ENCODE measurements around the gene MBNL3. TPM values are rescaled to one million over a fixed set of nuclear protein-coding genes. Genes with fewer than 3 reads are reported as not detected.

The MBNL3 gene
- total RNA-seq, 1 experiment from 2014 or later, result 2.6 TPM

DNA sequence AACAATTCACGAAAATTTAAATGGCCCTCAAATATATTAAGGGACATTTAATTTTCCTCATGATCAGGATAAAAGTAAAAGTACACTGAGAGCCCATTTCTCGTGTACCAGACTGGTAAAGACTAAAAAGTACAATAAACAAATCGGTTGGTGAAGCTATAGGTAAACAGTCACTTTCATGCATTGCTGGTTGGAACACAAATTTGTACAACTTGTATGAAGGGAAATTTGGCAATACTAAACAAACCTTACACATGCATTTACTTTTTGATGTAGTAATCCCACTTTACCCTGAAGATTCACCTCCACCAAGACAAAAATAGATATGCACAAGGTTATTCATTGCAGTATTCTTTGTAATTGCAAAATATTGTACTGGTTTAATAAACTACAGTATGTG lies 31.4 kb upstream of the MBNL3 start:
- H4K8ac ChIP-seq (replicated peaks; ENCODE audit: insufficient read length, low read depth, low read length), result no peak overlapping the region
- WGBS (ENCODE audit: extremely low coverage, insufficient read length, low lambda C conversion rate), result no CpG with 5 or more reads among the region's 3 CpGs
- no peak overlapping the region for H2AK5ac ChIP-seq (ENCODE audit: insufficient read length, low read length)
- TF ChIP-seq, protein P1, sequence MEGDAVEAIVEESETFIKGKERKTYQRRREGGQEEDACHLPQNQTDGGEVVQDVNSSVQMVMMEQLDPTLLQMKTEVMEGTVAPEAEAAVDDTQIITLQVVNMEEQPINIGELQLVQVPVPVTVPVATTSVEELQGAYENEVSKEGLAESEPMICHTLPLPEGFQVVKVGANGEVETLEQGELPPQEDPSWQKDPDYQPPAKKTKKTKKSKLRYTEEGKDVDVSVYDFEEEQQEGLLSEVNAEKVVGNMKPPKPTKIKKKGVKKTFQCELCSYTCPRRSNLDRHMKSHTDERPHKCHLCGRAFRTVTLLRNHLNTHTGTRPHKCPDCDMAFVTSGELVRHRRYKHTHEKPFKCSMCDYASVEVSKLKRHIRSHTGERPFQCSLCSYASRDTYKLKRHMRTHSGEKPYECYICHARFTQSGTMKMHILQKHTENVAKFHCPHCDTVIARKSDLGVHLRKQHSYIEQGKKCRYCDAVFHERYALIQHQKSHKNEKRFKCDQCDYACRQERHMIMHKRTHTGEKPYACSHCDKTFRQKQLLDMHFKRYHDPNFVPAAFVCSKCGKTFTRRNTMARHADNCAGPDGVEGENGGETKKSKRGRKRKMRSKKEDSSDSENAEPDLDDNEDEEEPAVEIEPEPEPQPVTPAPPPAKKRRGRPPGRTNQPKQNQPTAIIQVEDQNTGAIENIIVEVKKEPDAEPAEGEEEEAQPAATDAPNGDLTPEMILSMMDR (conservative IDR thresholded peaks at IDR 0.05), result no peak
- no peak overlapping the region for H2BK12ac ChIP-seq (ENCODE audit: insufficient read length, low read depth, low read length)
- H3K23me2 ChIP-seq (ENCODE audit: insufficient read length, low read depth, low read length, poor library complexity, severe bottlenecking), result no peaks in the 10 kb centered on the region
- peaks cover 8% of the 10 kb centered on the region; the same call in 1 of the 2 replicates for H3K27me3 Mint-ChIP-seq (ENCODE audit: low read depth)
- H2BK120ac ChIP-seq (ENCODE audit: low read depth, low read length, poor library complexity, severe bottlenecking), result no peak overlapping the region
- no peaks in the 10 kb centered on the region for H3K79me2 ChIP-seq (ENCODE audit: insufficient read depth, low read length)
- H3K79me1 ChIP-seq (ENCODE audit: insufficient read depth, low read depth, low read length, poor library complexity, severe bottlenecking), result no peaks in the 10 kb centered on the region
- H4K20me1 ChIP-seq (ENCODE audit: control insufficient read depth, insufficient read depth, insufficient read length), result no peaks in the 10 kb centered on the region
- no peak overlapping the region for H3K18ac ChIP-seq (ENCODE audit: insufficient read length, low read depth, low read length)
- H3K9me3 ChIP-seq (ENCODE audit: control insufficient read depth, low read depth, low read length), result no peaks in the 10 kb centered on the region
- H3K27ac Mint-ChIP-seq, result no peak overlapping the region
- H3K36me3 Mint-ChIP-seq (ENCODE audit: insufficient read depth in 1 of 3, low read depth in 3 of 3), result no peaks in the 10 kb centered on the region
- no peak overlapping the region for H2AFZ ChIP-seq (ENCODE audit: low read length)
- no peak overlapping the region for H3K4me3 Mint-ChIP-seq
- no peak overlapping the region for H4K91ac ChIP-seq (ENCODE audit: insufficient read length, low read depth, low read length)
- H3K14ac ChIP-seq (ENCODE audit: insufficient read depth, low read length), result no peak overlapping the region
- no peak overlapping the region for H3K56ac ChIP-seq (ENCODE audit: insufficient read length, low read depth, low read length)
- H2BK20ac ChIP-seq (ENCODE audit: low read depth, low read length, poor library complexity, severe bottlenecking), result no peak overlapping the region
- no peak overlapping the region for H2BK15ac ChIP-seq (ENCODE audit: low read depth, low read length)
- no peak for DNase-seq
- no peak overlapping the region for H3K4ac ChIP-seq (ENCODE audit: low read depth, low read length)
- no peak overlapping the region for H2BK5ac ChIP-seq (ENCODE audit: insufficient read length, low read length)
- H4K5ac ChIP-seq (ENCODE audit: insufficient read length, low read depth, low read length), result no peak overlapping the region
- H3K9ac ChIP-seq (ENCODE audit: extremely low read depth, insufficient read length, low read length), result no peak overlapping the region
- H3K4me2 ChIP-seq (ENCODE audit: insufficient read depth, insufficient read length, low read length), result no peak overlapping the region
- H3K23ac ChIP-seq (ENCODE audit: insufficient read length, low read depth, low read length), result no peak overlapping the region
- H3K4me1 Mint-ChIP-seq, result no peaks in the 10 kb centered on the region
- H3K27me3 ChIP-seq (ENCODE audit: insufficient read depth, low read length), result no peaks in the 10 kb centered on the region
- H3K27ac ChIP-seq (ENCODE audit: insufficient read length, low read depth, low read length), result no peak overlapping the region
- H3K4me1 ChIP-seq (ENCODE audit: insufficient read depth, low read length), result no peaks in the 10 kb centered on the region
- no peaks in the 10 kb centered on the region for H3K9me3 Mint-ChIP-seq
- no peak overlapping the region for H3T11ph ChIP-seq (ENCODE audit: low read length)
